Peyer's patch (tissue), 4 donors: ENCODE data around the gene WIPF1. TPM values are rescaled to one million over a fixed set of nuclear protein-coding genes. Genes with fewer than 3 reads are reported as not detected.

ENCODE experiments used
- DNase-seq, 3 donors: peaks; one replicate each; pipeline ENCODE4 v3.0.0-alpha.2; 2017 to 2019
- H3K27ac ChIP-seq, 4 donors: fragments of 200-600 bp; sonication (generic); one replicate each; pipeline ENCODE4 v1.5.1; 2016 to 2019
- H3K27me3 ChIP-seq, 2 donors: fragments of 200-600 bp; sonication (generic); one replicate each; pipeline ENCODE4 v1.5.1; 2019
- H3K36me3 ChIP-seq, 3 donors: fragments of 200-600 bp; sonication (generic); one replicate each; pipeline ENCODE4 v1.5.1; 2016 to 2019
- H3K4me1 ChIP-seq, 4 donors: fragments of 200-600 bp; sonication (generic); one replicate each; pipeline ENCODE4 v1.5.1; 2016 to 2019
- H3K4me3 ChIP-seq, 4 donors: fragments of 200-600 bp; sonication (generic); 1 replicate in 3 of 4; 2 replicates in 1 of 4; pipeline ENCODE4 v1.5.1; 2016 to 2019; ENCODE audit warnings: mild to moderate bottlenecking in 1 of 4
- H3K9me3 ChIP-seq, 4 donors: fragments of 200-600 bp; sonication (generic); one replicate each; pipeline ENCODE4 v1.5.1; 2016 to 2019; ENCODE audit warnings: mild to moderate bottlenecking in 1 of 4
- POLR2A ChIP-seq, 2 donors: fragments of 450-650 bp; IDR thresholded peaks; one replicate each; pipeline ENCODE4 v1.5.1; 2017; ENCODE audit warnings: antibody characterized with exemption in 2 of 2, mild to moderate bottlenecking in 2 of 2, moderate library complexity in 2 of 2
- total RNA-seq, 4 donors: library from RNA; depleted of rRNA; stranded (reverse); fragments of >200 nt; gene quantifications; one replicate each; pipeline ENCODE4 v1.1.0, GENCODE V29; 2016
- TF ChIP-seq, protein P1 (sequence below), 6 experiments: fragments of 450-650 bp in 4 of 6; fragments of 200-600 bp in 2 of 6; sonication (generic) in 1 of 6; IDR thresholded peaks; one replicate each; pipeline ENCODE4 v1.5.1; 2017 to 2019; ENCODE audit warnings: antibody characterized with exemption in 6 of 6, mild to moderate bottlenecking in 3 of 6, moderate library complexity in 1 of 6

The WIPF1 gene
- total RNA-seq, 4 donors from 2014 or later: 7.4 to 81.7 (median 17.3) TPM

DNA sequence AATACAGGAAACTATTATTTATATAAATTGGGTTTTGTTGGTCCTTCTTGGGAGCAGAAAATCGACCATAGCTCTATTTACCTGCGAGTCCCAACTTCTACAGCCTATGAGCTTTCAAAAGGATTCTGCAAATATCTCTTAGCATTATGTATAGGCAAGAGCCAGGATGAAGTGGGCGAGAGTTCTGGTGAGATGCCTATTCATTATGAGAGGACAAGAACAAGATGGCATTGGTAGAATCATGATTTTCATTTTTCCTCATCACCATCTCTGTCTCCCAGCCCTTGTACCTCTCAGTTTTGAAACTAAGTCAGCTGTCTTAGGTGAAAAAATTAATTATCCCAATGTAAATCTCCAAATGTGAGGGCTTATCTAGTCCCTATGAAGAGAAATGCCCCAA lies 25.0 kb downstream of the WIPF1 start:
- H3K27me3 ChIP-seq: no peaks in the 10 kb centered on the region
- TF ChIP-seq, protein P1, sequence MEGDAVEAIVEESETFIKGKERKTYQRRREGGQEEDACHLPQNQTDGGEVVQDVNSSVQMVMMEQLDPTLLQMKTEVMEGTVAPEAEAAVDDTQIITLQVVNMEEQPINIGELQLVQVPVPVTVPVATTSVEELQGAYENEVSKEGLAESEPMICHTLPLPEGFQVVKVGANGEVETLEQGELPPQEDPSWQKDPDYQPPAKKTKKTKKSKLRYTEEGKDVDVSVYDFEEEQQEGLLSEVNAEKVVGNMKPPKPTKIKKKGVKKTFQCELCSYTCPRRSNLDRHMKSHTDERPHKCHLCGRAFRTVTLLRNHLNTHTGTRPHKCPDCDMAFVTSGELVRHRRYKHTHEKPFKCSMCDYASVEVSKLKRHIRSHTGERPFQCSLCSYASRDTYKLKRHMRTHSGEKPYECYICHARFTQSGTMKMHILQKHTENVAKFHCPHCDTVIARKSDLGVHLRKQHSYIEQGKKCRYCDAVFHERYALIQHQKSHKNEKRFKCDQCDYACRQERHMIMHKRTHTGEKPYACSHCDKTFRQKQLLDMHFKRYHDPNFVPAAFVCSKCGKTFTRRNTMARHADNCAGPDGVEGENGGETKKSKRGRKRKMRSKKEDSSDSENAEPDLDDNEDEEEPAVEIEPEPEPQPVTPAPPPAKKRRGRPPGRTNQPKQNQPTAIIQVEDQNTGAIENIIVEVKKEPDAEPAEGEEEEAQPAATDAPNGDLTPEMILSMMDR (IDR thresholded peaks at IDR 0.05): no peak
- no peak for TF ChIP-seq POLR2A (IDR thresholded peaks at IDR 0.05)
- DNase-seq: no peak
- H3K9me3 ChIP-seq: no peaks in the 10 kb centered on the region
- H3K4me3 ChIP-seq: no peak overlapping the region
- H3K27ac ChIP-seq: no peak overlapping the region
- H3K4me1 ChIP-seq: no peaks in the 10 kb centered on the region
- H3K36me3 ChIP-seq: peaks cover 0 to 18% (median 0%) of the 10 kb centered on the region in 3 donors

DNA sequence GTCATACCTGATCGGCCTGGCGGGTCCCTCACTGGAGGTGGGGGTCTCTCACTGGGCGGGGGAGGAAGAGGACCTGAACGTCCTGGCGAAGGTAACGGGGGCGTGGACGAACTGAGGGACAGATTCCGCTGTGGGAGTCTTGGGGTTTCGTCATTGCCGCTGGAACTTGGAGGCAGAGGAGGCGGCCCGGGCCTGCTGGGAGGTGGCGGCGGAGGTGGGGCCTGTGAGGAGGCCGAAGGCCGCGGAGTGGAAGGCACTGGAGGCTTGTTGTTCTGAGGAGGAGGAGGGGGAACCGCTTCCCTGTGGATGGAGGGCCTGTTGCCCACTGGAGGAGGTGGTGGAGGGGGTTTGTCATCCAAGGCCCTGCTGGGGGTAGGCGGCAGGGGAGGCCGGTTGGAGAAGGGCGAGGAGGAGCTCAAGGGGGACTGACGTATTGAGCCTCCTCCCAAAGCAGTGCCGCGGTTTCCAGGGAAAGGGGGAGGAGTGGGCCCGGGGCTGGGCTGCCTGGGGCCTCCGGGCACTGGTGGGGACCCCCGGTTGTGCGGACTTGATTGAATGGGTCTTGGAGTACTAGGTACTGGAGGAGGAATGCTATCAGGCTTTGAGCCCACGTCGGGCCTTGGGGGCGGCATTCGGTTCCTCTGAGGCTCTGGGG lies 25.8 kb downstream of the WIPF1 start:
- TF ChIP-seq POLR2A (IDR thresholded peaks at IDR 0.05): no peak
- TF ChIP-seq, protein P1 (IDR thresholded peaks at IDR 0.05): no peak
- Histone ChIP-seq H3K4me3 (no peak overlapping the region), H3K9me3 (no peaks in the 10 kb centered on the region), H3K27ac (no peak overlapping the region), H3K27me3 (no peaks in the 10 kb centered on the region), H3K36me3 (peaks cover 0 to 26% (median 0%) of the 10 kb centered on the region in 3 donors), H3K4me1 (no peaks in the 10 kb centered on the region)
- DNase-seq: no peak

DNA sequence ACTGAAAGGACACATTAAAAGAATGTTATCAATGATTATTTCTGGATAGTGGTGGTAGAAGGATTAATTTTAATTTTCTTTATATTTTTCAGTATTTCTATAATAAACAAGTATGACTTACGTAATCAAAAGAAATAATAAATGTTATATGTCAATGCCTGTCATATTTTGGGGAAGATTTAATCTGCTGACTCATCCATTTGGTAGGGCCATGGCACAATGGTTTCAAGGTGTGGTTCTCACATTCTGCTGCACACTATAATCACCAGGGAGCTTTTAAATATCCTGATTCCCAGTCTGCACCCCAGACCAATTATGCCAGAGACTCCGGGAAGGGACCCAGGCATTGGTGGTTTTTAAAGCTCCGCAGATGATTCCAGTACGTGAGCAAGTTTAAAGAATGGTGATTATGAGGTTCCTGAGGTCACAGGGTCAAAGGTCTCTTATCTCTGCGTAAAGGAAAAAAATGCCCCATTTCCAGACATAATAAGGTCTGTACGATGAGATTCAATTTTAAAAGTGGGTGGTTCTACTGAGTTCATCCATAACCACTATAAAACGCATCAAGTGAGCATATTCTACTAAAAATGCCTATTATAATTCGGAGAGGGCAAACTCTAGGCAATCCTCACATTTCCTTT lies 27.2 kb downstream of the WIPF1 start:
- no peaks in the 10 kb centered on the region for H3K27me3 ChIP-seq
- H3K4me3 ChIP-seq: no peak overlapping the region
- no peaks in the 10 kb centered on the region for H3K9me3 ChIP-seq
- no peaks in the 10 kb centered on the region for H3K4me1 ChIP-seq
- H3K27ac ChIP-seq: no peak overlapping the region
- no peak for TF ChIP-seq POLR2A (IDR thresholded peaks at IDR 0.05)
- TF ChIP-seq, protein P1 (IDR thresholded peaks at IDR 0.05): no peak
- DNase-seq: no peak
- H3K36me3 ChIP-seq: peaks cover 0 to 29% (median 0%) of the 10 kb centered on the region in 3 donors

DNA sequence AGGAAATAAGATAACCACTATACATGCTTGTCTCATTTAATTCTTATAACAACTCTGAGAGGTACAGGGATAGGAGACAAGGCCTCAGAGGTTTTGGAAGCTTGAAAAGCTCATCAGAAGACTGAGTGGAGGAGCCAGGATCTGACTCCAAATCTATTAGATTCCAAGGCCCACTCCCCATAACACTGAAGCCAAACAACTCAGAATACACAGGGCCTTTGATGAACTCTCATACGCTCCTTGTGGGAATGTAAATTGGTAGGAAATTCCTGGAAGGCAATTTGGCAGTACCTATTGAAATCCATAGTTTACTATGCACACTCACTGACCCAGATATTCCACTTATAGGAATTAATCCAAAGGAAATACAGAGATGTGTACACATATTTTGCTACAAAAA lies 27.9 kb downstream of the WIPF1 start:
- no peak overlapping the region for H3K27ac ChIP-seq
- TF ChIP-seq, protein P1 (IDR thresholded peaks at IDR 0.05): no peak
- TF ChIP-seq POLR2A (IDR thresholded peaks at IDR 0.05): no peak
- peaks cover 0 to 29% (median 0%) of the 10 kb centered on the region in 3 donors for H3K36me3 ChIP-seq

DNA sequence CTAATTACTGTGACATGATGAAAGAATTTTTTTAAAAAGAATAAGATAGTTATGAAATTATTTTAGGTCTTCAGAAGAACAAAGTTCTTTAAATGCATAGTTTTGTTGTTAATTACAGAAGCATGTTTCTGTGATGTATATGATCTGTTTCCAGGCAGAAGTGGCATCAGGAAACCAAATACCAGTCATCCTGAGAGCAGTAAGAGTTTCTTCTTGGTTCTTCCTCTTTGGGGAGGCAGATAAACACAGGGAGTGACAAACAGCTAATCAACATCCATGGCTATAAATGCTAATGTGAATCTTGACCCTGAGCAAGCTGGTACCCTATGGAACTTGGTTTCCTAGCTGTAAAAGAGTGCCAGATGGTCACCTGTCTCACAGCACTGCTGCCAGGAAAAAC lies 29.2 kb downstream of the WIPF1 start:
- H3K27me3 ChIP-seq: no peaks in the 10 kb centered on the region
- TF ChIP-seq, protein P1 (IDR thresholded peaks at IDR 0.05): no peak
- TF ChIP-seq POLR2A (IDR thresholded peaks at IDR 0.05): no peak
- H3K4me3 ChIP-seq: no peak overlapping the region
- no peaks in the 10 kb centered on the region for H3K4me1 ChIP-seq
- no peak overlapping the region for H3K27ac ChIP-seq
- H3K9me3 ChIP-seq: no peaks in the 10 kb centered on the region
- DNase-seq: no peak
- H3K36me3 ChIP-seq: peaks cover 0 to 29% (median 0%) of the 10 kb centered on the region in 3 donors

More for the DNA sequence above, 27.9 kb downstream of the WIPF1 start:
- no peak for DNase-seq
- no peaks in the 10 kb centered on the region for H3K9me3 ChIP-seq
- no peak overlapping the region for H3K4me3 ChIP-seq
- H3K27me3 ChIP-seq: no peaks in the 10 kb centered on the region
- H3K4me1 ChIP-seq: no peaks in the 10 kb centered on the region
